PC-3 (cell line): ENCODE measurements around the gene ADD3. TPM values are rescaled to one million over a fixed set of nuclear protein-coding genes. Genes with fewer than 3 reads are reported as not detected.
"Not testable (repeated sequence)": the region's sequence is repeated elsewhere in the genome, so short reads cannot be mapped to it uniquely, and the experiment has no call there.

Source experiments
- ATAC-seq: fragments of 200-7000 bp; cut with Tn5 transposase; 2 replicates; pipeline ENCODE4 v1.9.1; 2020; ENCODE audit warnings: mild to moderate bottlenecking, moderate library complexity
- BruUV-seq: library from RNA; stranded (reverse); fragments of 400-500 nt; replicated peaks from 2 replicates; lab custom pipeline; 2021; lab: Mats Ljungman, UMichigan
- CTCF ChIA-PET: fragments of 300-600 bp; sonication (Branson Sonifier 250); formaldehyde crosslinking; loops from one replicate; lab custom pipeline; 2022; ENCODE audit warnings: antibody characterized with exemption; lab: Charles Lee
- POLR2A ChIA-PET: fragments of 300-600 bp; sonication (Branson Sonifier 250); formaldehyde crosslinking; loops from one replicate; lab custom pipeline; 2022; ENCODE audit warnings: antibody characterized with exemption; ENCODE audit not compliant: unreplicated experiment; lab: Charles Lee
- DNase-seq: peaks from one replicate; pipeline ENCODE4 v3.0.0-alpha.2; 2015
- H2AFZ ChIP-seq: fragments of 300-600 bp; sonication (generic); 2 replicates; pipeline ENCODE4 v1.6.0; 2016; ENCODE audit warnings: antibody characterized with exemption, low read length
- H3F3A ChIP-seq: fragments of 300-600 bp; sonication (generic); one replicate; pipeline ENCODE4 v1.6.0; 2017; ENCODE audit warnings: antibody characterized with exemption, low read length, control low read depth, mild to moderate bottlenecking; ENCODE audit not compliant: unreplicated experiment
- H3K27ac ChIP-seq: fragments of 300-600 bp; sonication (generic); 2 replicates; pipeline ENCODE4 v1.5.1; 2016; ENCODE audit warnings: mild to moderate bottlenecking, low read length
- H3K27me3 ChIP-seq: fragments of 300-600 bp; sonication (generic); 2 replicates; pipeline ENCODE4 v1.6.1; 2016; ENCODE audit warnings: low read length, mixed read lengths
- H3K36me3 ChIP-seq: fragments of 300-600 bp; sonication (generic); 2 replicates; pipeline ENCODE4 v1.6.1; 2016; ENCODE audit warnings: low read depth, mixed run types, low read length, mixed read lengths
- H3K4me1 ChIP-seq: fragments of 300-600 bp; sonication (generic); 2 replicates; pipeline ENCODE4 v1.5.1; 2016; ENCODE audit warnings: low read length; ENCODE audit not compliant: insufficient read depth
- H3K4me2 ChIP-seq: fragments of 300-600 bp; sonication (generic); 2 replicates; pipeline ENCODE4 v1.6.0; 2016; ENCODE audit warnings: low read length
- H3K4me3 ChIP-seq: fragments of 300-600 bp; sonication (generic); 2 replicates; pipeline ENCODE4 v1.5.1; 2016; ENCODE audit warnings: mild to moderate bottlenecking, low read length, mixed read lengths
- H3K79me2 ChIP-seq: fragments of 300-600 bp; sonication (generic); 2 replicates; pipeline ENCODE4 v1.6.1; 2017; ENCODE audit warnings: low read length, mixed read lengths
- H3K9ac ChIP-seq: fragments of 300-600 bp; sonication (generic); 2 replicates; pipeline ENCODE4 v1.6.0; 2016; ENCODE audit warnings: mild to moderate bottlenecking, low read length
- H3K9me2 ChIP-seq: fragments of 300-600 bp; sonication (generic); replicated peaks from 2 replicates; pipeline ENCODE4 v1.6.1; 2016; ENCODE audit warnings: mixed run types, low read length, mixed read lengths
- H3K9me3 ChIP-seq: fragments of 300-600 bp; sonication (generic); 2 replicates; pipeline ENCODE4 v1.6.1; 2016; ENCODE audit warnings: low read length, mixed read lengths
- H4K20me1 ChIP-seq: fragments of 300-600 bp; sonication (generic); 2 replicates; pipeline ENCODE4 v1.6.1; 2016; ENCODE audit warnings: low read length, mixed read lengths
- CTCF ChIP-seq: fragments of 300-600 bp; sonication (generic); conservative IDR thresholded peaks from 2 replicates; pipeline ENCODE4 v1.5.1; 2017; ENCODE audit warnings: antibody characterized with exemption, low read depth, mild to moderate bottlenecking, low read length
- EZH2 ChIP-seq: fragments of 300-600 bp; sonication (generic); IDR thresholded peaks from one replicate; pipeline ENCODE4 v1.6.1; 2017; ENCODE audit warnings: antibody characterized with exemption, mild to moderate bottlenecking, low read length; ENCODE audit not compliant: unreplicated experiment
- EZH2phosphoT487 ChIP-seq: fragments of 300-600 bp; sonication (generic); IDR thresholded peaks from 2 replicates; pipeline ENCODE4 v1.6.1; 2018; ENCODE audit warnings: mild to moderate bottlenecking, antibody characterized with exemption, low read length, borderline replicate concordance
- intact Hi-C: fragments of 100-400 bp; cut with micrococcal nuclease; formaldehyde crosslinking; loops from 2 replicates; pipeline ENCODE4 v1.9.0; 2023
- total RNA-seq: library from RNA; depleted of rRNA; stranded (reverse); fragments of >200 nt; gene quantifications from 2 replicates; pipeline ENCODE4 v1.2.3, GENCODE V29; 2014

Gene ADD3
- total RNA-seq, 1 experiment from 2014 or later: 25.7 TPM

GRCh38 chr10:110129490-110129889, 121.7 kb downstream of the ADD3 start:
- no peaks in the 10 kb centered on the region for H3K4me1 ChIP-seq
- H3K79me2 ChIP-seq: no peaks in the 10 kb centered on the region
- H3K4me3 ChIP-seq: no peak overlapping the region
- H3K36me3 ChIP-seq: no peaks in the 10 kb centered on the region; the same call in 1 of the 2 replicates
- no peak overlapping the region for H3K9ac ChIP-seq
- H3K9me2 ChIP-seq: no peaks in the 10 kb centered on the region
- intact Hi-C loops: no loop called here
- no peak overlapping the region for H3K4me2 ChIP-seq
- POLR2A ChIA-PET: no interaction called here
- H3K27ac ChIP-seq: no peak overlapping the region
- H3K27me3 ChIP-seq: no peaks in the 10 kb centered on the region
- TF ChIP-seq EZH2: no peak
- no peak for TF ChIP-seq CTCF
- TF ChIP-seq EZH2phosphoT487: no peak
- no TSS peak for BruUV-seq
- H3F3A ChIP-seq: no peaks in the 10 kb centered on the region
- H3K9me3 ChIP-seq: no peaks in the 10 kb centered on the region
- DNase-seq (no peak), ATAC-seq (no peak)
- CTCF ChIA-PET: no interaction called here
- H2AFZ ChIP-seq: no peak overlapping the region
- H4K20me1 ChIP-seq: no peaks in the 10 kb centered on the region

GRCh38 chr10:110134917-110135316, 127.1 kb downstream of the ADD3 start:
- Histone ChIP-seq H3K4me3 (no peak overlapping the region), H3K27me3 (no peaks in the 10 kb centered on the region), H3K9me2 (no peaks in the 10 kb centered on the region), H4K20me1 (no peaks in the 10 kb centered on the region), H3K9me3 (no peaks in the 10 kb centered on the region), H3K36me3 (no peaks in the 10 kb centered on the region; the same call in 1 of the 2 replicates), H3K27ac (no peak overlapping the region), H3K9ac (no peak overlapping the region), H3K4me2 (no peak overlapping the region), H3K4me1 (no peaks in the 10 kb centered on the region), H3F3A (no peaks in the 10 kb centered on the region), H3K79me2 (no peaks in the 10 kb centered on the region), H2AFZ (no peak overlapping the region)
- no TSS peak for BruUV-seq
- ChIA-PET POLR2A (no interaction called here), CTCF (no interaction called here)
- no peak for ATAC-seq
- TF ChIP-seq CTCF: no peak
- TF ChIP-seq EZH2: no peak
- no peak for TF ChIP-seq EZH2phosphoT487
- DNase-seq: no peak
- intact Hi-C loops: no loop called here

- intact Hi-C loops, H3K36me3 ChIP-seq, H3K27me3 ChIP-seq, H3K9me2 ChIP-seq, H3K9ac ChIP-seq, H3K4me2 ChIP-seq, DNase-seq, H3K9me3 ChIP-seq, BruUV-seq, H3K27ac ChIP-seq, H3K4me3 ChIP-seq, CTCF ChIA-PET, H3K79me2 ChIP-seq, ATAC-seq, H3F3A ChIP-seq, H3K4me1 ChIP-seq, H4K20me1 ChIP-seq, POLR2A ChIA-PET, H2AFZ ChIP-seq: not testable (repeated sequence)
Observed at GRCh38 chr10:110135836-110136235, 128.1 kb downstream of the ADD3 start.
